Measurements from ENCODE around the gene TMEM248.

Gene TMEM248

GRCh38 chr7:66921918-66922486 lies 977 bp downstream of the TMEM248 start:
- Mint-ChIP-seq H3K27ac (peak overlapping the region; percentile 96 to 97), H3K4me1 (peaks cover 43% of the 10 kb centered on the region), H3K4me3 (peak overlapping the region; percentile 89 to 94), H3K9me3 (no peaks in the 10 kb centered on the region), H3K27me3 (no peaks in the 10 kb centered on the region)
- ATAC-seq (no peak), DNase-seq (peak; percentile 8 to 17)

GRCh38 chr7:66925255-66925654 lies 4.2 kb downstream of the TMEM248 start:
- no peaks in the 10 kb centered on the region for H3K9me3 Mint-ChIP-seq
- no peak for DNase-seq
- no peak for ATAC-seq
- no peaks in the 10 kb centered on the region for H3K27me3 Mint-ChIP-seq
- peaks cover 65% of the 10 kb centered on the region for H3K4me1 Mint-ChIP-seq
- H3K4me3 Mint-ChIP-seq = no peak overlapping the region
- H3K27ac Mint-ChIP-seq = peak overlapping the region; percentile 65 to 68

- no peak for ATAC-seq
- no peak overlapping the region for H3K27ac Mint-ChIP-seq
- H3K4me1 Mint-ChIP-seq = peaks cover 77% of the 10 kb centered on the region
- no peaks in the 10 kb centered on the region for H3K9me3 Mint-ChIP-seq
- DNase-seq = no peak
- H3K4me3 Mint-ChIP-seq = no peak overlapping the region
- no peaks in the 10 kb centered on the region for H3K27me3 Mint-ChIP-seq
These were observed 6.4 kb downstream of the TMEM248 start for GRCh38 chr7:66927348-66927948.

GRCh38 chr7:66928388-66928787 lies 7.4 kb downstream of the TMEM248 start:
- DNase-seq (no peak), ATAC-seq (no peak)
- Mint-ChIP-seq H3K27ac (peak overlapping the region in 1 of 2 donors; percentile 46), H3K4me3 (no peak overlapping the region), H3K27me3 (no peaks in the 10 kb centered on the region), H3K4me1 (peaks cover 77% of the 10 kb centered on the region), H3K9me3 (no peaks in the 10 kb centered on the region)

- peaks cover 79% of the 10 kb centered on the region for H3K4me1 Mint-ChIP-seq
- H3K9me3 Mint-ChIP-seq = no peaks in the 10 kb centered on the region
- no peaks in the 10 kb centered on the region for H3K27me3 Mint-ChIP-seq
- H3K27ac Mint-ChIP-seq = no peak overlapping the region
- no peak overlapping the region for H3K4me3 Mint-ChIP-seq
- no peak for DNase-seq
- ATAC-seq = no peak
These were observed 8.1 kb downstream of the TMEM248 start for GRCh38 chr7:66929165-66929564.

GRCh38 chr7:66929935-66930334 lies 8.9 kb downstream of the TMEM248 start:
- Mint-ChIP-seq H3K27me3 (no peaks in the 10 kb centered on the region), H3K4me3 (no peak overlapping the region), H3K9me3 (no peaks in the 10 kb centered on the region), H3K4me1 (peaks cover 85% of the 10 kb centered on the region), H3K27ac (peak overlapping the region; percentile 48)
- DNase-seq (no peak), ATAC-seq (no peak)

- ATAC-seq (no peak), DNase-seq (no peak)
- Mint-ChIP-seq H3K9me3 (no peaks in the 10 kb centered on the region), H3K27ac (peak overlapping the region in 1 of 2 donors; percentile 48), H3K4me3 (no peak overlapping the region), H3K4me1 (peaks cover 83% of the 10 kb centered on the region), H3K27me3 (no peaks in the 10 kb centered on the region)
These were observed 9.3 kb downstream of the TMEM248 start for GRCh38 chr7:66930341-66930740.

- ATAC-seq (no peak), DNase-seq (no peak)
- peaks cover 85% of the 10 kb centered on the region for H3K4me1 Mint-ChIP-seq
- peaks cover 0 to 13% of the 10 kb centered on the region in 2 donors for H3K9me3 Mint-ChIP-seq
- no peak overlapping the region for H3K4me3 Mint-ChIP-seq
- H3K27ac Mint-ChIP-seq = no peak overlapping the region
- H3K27me3 Mint-ChIP-seq = no peaks in the 10 kb centered on the region
These were observed 12.4 kb downstream of the TMEM248 start for GRCh38 chr7:66933469-66933868.

- peaks cover 0 to 13% of the 10 kb centered on the region in 2 donors for H3K9me3 Mint-ChIP-seq
- H3K4me1 Mint-ChIP-seq = peaks cover 56% of the 10 kb centered on the region
- peak overlapping the region; percentile 38 to 84 for H3K27ac Mint-ChIP-seq
- no peak for ATAC-seq
- no peak for DNase-seq
- H3K4me3 Mint-ChIP-seq = no peak overlapping the region
- no peaks in the 10 kb centered on the region for H3K27me3 Mint-ChIP-seq
These were observed 16.9 kb downstream of the TMEM248 start for GRCh38 chr7:66937940-66938339.

- peaks cover 0 to 13% of the 10 kb centered on the region in 2 donors for H3K9me3 Mint-ChIP-seq
- peak overlapping the region; percentile 33 to 89 for H3K27ac Mint-ChIP-seq
- peaks cover 45% of the 10 kb centered on the region for H3K4me1 Mint-ChIP-seq
- H3K27me3 Mint-ChIP-seq = no peaks in the 10 kb centered on the region
- no peak overlapping the region for H3K4me3 Mint-ChIP-seq
- ATAC-seq (no peak), DNase-seq (no peak)
These were observed 18.3 kb downstream of the TMEM248 start for GRCh38 chr7:66939325-66939724.

- Mint-ChIP-seq H3K9me3 (no peaks in the 10 kb centered on the region), H3K4me3 (no peak overlapping the region), H3K27me3 (no peaks in the 10 kb centered on the region), H3K27ac (peak overlapping the region in 1 of 2 donors; percentile 42), H3K4me1 (no peaks in the 10 kb centered on the region)
- DNase-seq = no peak
- ATAC-seq = no peak
These were observed 25.5 kb downstream of the TMEM248 start for GRCh38 chr7:66946545-66946944.

- Mint-ChIP-seq H3K4me3 (no peak overlapping the region), H3K4me1 (no peaks in the 10 kb centered on the region), H3K9me3 (no peaks in the 10 kb centered on the region), H3K27me3 (no peaks in the 10 kb centered on the region), H3K27ac (peak overlapping the region in 1 of 2 donors; percentile 19)
- DNase-seq (no peak), ATAC-seq (no peak)
These were observed 27.6 kb downstream of the TMEM248 start for GRCh38 chr7:66948480-66949109.

GRCh38 chr7:66950311-66950710 lies 29.3 kb downstream of the TMEM248 start:
- no peak for DNase-seq
- H3K27ac Mint-ChIP-seq = no peak overlapping the region
- H3K4me1 Mint-ChIP-seq = no peaks in the 10 kb centered on the region
- no peaks in the 10 kb centered on the region for H3K9me3 Mint-ChIP-seq
- H3K27me3 Mint-ChIP-seq = no peaks in the 10 kb centered on the region
- no peak overlapping the region for H3K4me3 Mint-ChIP-seq
- no peak for ATAC-seq

GRCh38 chr7:66950763-66951162 lies 29.7 kb downstream of the TMEM248 start:
- no peaks in the 10 kb centered on the region for H3K4me1 Mint-ChIP-seq
- no peak overlapping the region for H3K4me3 Mint-ChIP-seq
- no peaks in the 10 kb centered on the region for H3K9me3 Mint-ChIP-seq
- DNase-seq (no peak), ATAC-seq (no peak)
- no peak overlapping the region for H3K27ac Mint-ChIP-seq
- no peaks in the 10 kb centered on the region for H3K27me3 Mint-ChIP-seq

GRCh38 chr7:66952343-66953043 lies 31.5 kb downstream of the TMEM248 start:
- Mint-ChIP-seq H3K4me1 (no peaks in the 10 kb centered on the region), H3K4me3 (no peak overlapping the region), H3K27ac (no peak overlapping the region), H3K9me3 (no peaks in the 10 kb centered on the region), H3K27me3 (no peaks in the 10 kb centered on the region)
- ATAC-seq (no peak), DNase-seq (no peak)

- DNase-seq = no peak
- H3K27ac Mint-ChIP-seq = no peak overlapping the region
- H3K4me1 Mint-ChIP-seq = no peaks in the 10 kb centered on the region
- no peaks in the 10 kb centered on the region for H3K9me3 Mint-ChIP-seq
- H3K27me3 Mint-ChIP-seq = no peaks in the 10 kb centered on the region
- H3K4me3 Mint-ChIP-seq = no peak overlapping the region
- ATAC-seq = no peak
These were observed 32.0 kb downstream of the TMEM248 start for GRCh38 chr7:66953044-66953427.
